ENCODE data around the gene KCNK3. TPM values are rescaled to one million over a fixed set of nuclear protein-coding genes. Genes with fewer than 3 reads are reported as not detected.

KCNK3 gene
- total and polyA plus RNA-seq, 2 of the 13 experiments (the other 11 are each of a cell fraction or from before 2014, with no cell fraction given): not detected

DNA sequence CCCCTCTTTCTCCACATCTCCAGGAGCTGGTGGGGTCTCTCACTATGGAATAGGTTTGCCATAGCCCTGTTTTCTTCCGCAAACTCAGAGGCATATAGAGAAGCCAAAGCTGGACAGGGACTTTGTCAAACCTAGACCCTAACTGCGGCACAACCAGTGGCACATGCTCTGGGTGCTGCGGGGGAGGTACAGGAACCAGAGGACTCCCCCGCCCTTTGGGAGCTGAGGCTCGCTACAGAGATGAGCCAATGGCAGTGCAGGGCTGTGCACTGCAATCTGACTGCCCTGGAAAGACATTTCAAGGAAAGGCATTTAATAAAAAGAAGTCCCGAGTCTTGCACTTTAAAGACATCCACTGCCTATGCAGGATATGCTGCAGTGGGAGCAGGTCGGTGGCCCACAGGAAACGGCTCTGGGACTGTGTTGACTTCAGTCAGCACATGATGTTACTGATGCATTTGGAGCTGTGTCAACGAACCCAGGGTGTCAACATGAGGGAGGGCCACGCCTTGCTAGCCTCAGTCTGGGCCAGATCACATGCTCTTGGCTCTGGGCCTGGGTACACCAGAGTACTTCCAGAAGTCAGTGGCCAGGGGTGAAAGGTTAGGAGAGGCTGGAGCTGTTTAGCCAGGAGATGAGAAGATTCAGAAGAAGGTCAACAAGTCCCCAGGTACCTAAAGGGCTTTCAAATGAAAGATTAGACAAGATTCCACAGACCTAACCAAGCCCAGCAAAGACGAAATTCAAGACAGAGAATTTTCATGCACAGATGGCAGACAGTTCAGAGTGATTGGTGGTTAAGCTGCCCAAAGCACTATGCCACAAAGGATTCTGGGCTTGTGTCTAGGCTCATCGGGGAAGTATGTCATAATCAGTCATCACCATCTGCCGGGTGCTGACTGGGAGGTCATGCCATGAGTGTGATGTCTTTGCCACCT lies 79.8 kb downstream of the KCNK3 start (continued):
- TF ChIP-seq, protein P1, sequence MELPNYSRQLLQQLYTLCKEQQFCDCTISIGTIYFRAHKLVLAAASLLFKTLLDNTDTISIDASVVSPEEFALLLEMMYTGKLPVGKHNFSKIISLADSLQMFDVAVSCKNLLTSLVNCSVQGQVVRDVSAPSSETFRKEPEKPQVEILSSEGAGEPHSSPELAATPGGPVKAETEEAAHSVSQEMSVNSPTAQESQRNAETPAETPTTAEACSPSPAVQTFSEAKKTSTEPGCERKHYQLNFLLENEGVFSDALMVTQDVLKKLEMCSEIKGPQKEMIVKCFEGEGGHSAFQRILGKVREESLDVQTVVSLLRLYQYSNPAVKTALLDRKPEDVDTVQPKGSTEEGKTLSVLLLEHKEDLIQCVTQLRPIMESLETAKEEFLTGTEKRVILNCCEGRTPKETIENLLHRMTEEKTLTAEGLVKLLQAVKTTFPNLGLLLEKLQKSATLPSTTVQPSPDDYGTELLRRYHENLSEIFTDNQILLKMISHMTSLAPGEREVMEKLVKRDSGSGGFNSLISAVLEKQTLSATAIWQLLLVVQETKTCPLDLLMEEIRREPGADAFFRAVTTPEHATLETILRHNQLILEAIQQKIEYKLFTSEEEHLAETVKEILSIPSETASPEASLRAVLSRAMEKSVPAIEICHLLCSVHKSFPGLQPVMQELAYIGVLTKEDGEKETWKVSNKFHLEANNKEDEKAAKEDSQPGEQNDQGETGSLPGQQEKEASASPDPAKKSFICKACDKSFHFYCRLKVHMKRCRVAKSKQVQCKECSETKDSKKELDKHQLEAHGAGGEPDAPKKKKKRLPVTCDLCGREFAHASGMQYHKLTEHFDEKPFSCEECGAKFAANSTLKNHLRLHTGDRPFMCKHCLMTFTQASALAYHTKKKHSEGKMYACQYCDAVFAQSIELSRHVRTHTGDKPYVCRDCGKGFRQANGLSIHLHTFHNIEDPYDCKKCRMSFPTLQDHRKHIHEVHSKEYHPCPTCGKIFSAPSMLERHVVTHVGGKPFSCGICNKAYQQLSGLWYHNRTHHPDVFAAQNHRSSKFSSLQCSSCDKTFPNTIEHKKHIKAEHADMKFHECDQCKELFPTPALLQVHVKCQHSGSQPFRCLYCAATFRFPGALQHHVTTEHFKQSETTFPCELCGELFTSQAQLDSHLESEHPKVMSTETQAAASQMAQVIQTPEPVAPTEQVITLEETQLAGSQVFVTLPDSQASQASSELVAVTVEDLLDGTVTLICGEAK (IDR thresholded peaks at IDR 0.05): no peak
- TF ChIP-seq, protein P1 (CRISPR knock-in tag; IDR thresholded peaks at IDR 0.05): no peak
- TF ChIP-seq SIX1 (CRISPR knock-in tag; IDR thresholded peaks at IDR 0.05; ENCODE audit: borderline replicate concordance) (no peak), ZFX (CRISPR knock-in tag; IDR thresholded peaks at IDR 0.05; ENCODE audit: low read depth) (peak; percentile 64), ZNF652 (CRISPR knock-in tag; IDR thresholded peaks at IDR 0.05; ENCODE audit: borderline replicate concordance, low read depth) (no peak), PRMT3 (CRISPR knock-in tag; IDR thresholded peaks at IDR 0.05; ENCODE audit: borderline replicate concordance, low read depth) (no peak), HOXA7 (CRISPR knock-in tag; IDR thresholded peaks at IDR 0.05) (no peak), ERF (CRISPR knock-in tag; IDR thresholded peaks at IDR 0.05) (peak; percentile 89), KMT2B (CRISPR knock-in tag; IDR thresholded peaks at IDR 0.05) (peak; percentile 30; the same call in 1 of the 2 replicates)
- TF ChIP-seq, protein P2, sequence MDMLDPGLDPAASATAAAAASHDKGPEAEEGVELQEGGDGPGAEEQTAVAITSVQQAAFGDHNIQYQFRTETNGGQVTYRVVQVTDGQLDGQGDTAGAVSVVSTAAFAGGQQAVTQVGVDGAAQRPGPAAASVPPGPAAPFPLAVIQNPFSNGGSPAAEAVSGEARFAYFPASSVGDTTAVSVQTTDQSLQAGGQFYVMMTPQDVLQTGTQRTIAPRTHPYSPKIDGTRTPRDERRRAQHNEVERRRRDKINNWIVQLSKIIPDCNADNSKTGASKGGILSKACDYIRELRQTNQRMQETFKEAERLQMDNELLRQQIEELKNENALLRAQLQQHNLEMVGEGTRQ (IDR thresholded peaks at IDR 0.05; ENCODE audit: low read depth, low read length): no peak
- TF ChIP-seq, protein P2 (CRISPR knock-in tag; IDR thresholded peaks at IDR 0.05; ENCODE audit: borderline replicate concordance): no peak
- TF ChIP-seq, protein P3, sequence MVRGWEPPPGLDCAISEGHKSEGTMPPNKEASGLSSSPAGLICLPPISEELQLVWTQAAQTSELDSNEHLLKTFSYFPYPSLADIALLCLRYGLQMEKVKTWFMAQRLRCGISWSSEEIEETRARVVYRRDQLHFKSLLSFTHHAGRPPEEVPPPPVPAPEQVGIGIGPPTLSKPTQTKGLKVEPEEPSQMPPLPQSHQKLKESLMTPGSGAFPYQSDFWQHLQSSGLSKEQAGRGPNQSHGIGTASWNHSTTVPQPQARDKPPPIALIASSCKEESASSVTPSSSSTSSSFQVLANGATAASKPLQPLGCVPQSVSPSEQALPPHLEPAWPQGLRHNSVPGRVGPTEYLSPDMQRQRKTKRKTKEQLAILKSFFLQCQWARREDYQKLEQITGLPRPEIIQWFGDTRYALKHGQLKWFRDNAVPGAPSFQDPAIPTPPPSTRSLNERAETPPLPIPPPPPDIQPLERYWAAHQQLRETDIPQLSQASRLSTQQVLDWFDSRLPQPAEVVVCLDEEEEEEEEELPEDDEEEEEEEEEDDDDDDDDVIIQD (CRISPR knock-in tag; IDR thresholded peaks at IDR 0.05; ENCODE audit: low read depth): peak; percentile 83
- TF ChIP-seq, protein P4, sequence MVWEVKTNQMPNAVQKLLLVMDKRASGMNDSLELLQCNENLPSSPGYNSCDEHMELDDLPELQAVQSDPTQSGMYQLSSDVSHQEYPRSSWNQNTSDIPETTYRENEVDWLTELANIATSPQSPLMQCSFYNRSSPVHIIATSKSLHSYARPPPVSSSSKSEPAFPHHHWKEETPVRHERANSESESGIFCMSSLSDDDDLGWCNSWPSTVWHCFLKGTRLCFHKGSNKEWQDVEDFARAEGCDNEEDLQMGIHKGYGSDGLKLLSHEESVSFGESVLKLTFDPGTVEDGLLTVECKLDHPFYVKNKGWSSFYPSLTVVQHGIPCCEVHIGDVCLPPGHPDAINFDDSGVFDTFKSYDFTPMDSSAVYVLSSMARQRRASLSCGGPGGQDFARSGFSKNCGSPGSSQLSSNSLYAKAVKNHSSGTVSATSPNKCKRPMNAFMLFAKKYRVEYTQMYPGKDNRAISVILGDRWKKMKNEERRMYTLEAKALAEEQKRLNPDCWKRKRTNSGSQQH (CRISPR knock-in tag; IDR thresholded peaks at IDR 0.05; ENCODE audit: low read depth): 0 out of 2 replicates have a peak, but pooled peaks have one; percentile 42

All from HepG2 (cell line).